K562 (cell line): ENCODE data around the gene TAF8. TPM values are rescaled to one million over a fixed set of nuclear protein-coding genes. Genes with fewer than 3 reads are reported as not detected.

Experiments used
- BRF1 ChIP-seq: IDR thresholded peaks from 3 replicates; pipeline ENCODE4 v1.6.1; 2011; ENCODE audit warnings: borderline replicate concordance, mild to moderate bottlenecking; ENCODE audit not compliant: insufficient read length; ENCODE audit errors: extremely low read depth
- CSDE1 ChIP-seq, 2 experiments: fragments of 450-650 bp; IDR thresholded peaks; 2 replicates each; pipeline ENCODE4 v1.6.1; 2016; ENCODE audit warnings: mild to moderate bottlenecking in 1 of 2
- DMBX1 ChIP-seq: fragments of 250-450 bp; sonication (Bioruptor Pico); IDR thresholded peaks from 2 replicates; pipeline ENCODE4 v1.8.0; 2022; ENCODE audit warnings: inconsistent platforms, mild to moderate bottlenecking, moderate library complexity, borderline replicate concordance
- GABPA ChIP-seq: fragments of 200-800 bp; sonication (Bioruptor generic); conservative IDR thresholded peaks from 2 replicates; pipeline ENCODE4 v1.6.1; 2016; ENCODE audit warnings: low read depth, missing genetic modification characterization, missing compliant biosample characterization
- GABPB1 ChIP-seq: sonication (generic); formaldehyde crosslinking; IDR thresholded peaks from 2 replicates; pipeline ENCODE4 v1.8.0; 2022; ENCODE audit warnings: mild to moderate bottlenecking, missing genetic modification reagents
- KDM2B ChIP-seq: fragments of 250-450 bp; sonication (Bioruptor Pico); IDR thresholded peaks from 2 replicates; pipeline ENCODE4 v1.8.0; 2021; ENCODE audit warnings: mild to moderate bottlenecking, moderate library complexity
- MEIS2 ChIP-seq: fragments of 450-650 bp; IDR thresholded peaks from 2 replicates; pipeline ENCODE4 v1.6.1; 2014; ENCODE audit warnings: mild to moderate bottlenecking; ENCODE audit not compliant: partially characterized antibody
- NFYB ChIP-seq: IDR thresholded peaks from 2 replicates; pipeline ENCODE4 v1.6.1; 2011; ENCODE audit warnings: mild to moderate bottlenecking, moderate library complexity; ENCODE audit not compliant: insufficient read length; ENCODE audit errors: extremely low read depth
- PHB ChIP-seq: fragments of 250-450 bp; sonication (Bioruptor Pico); IDR thresholded peaks from 2 replicates; pipeline ENCODE4 v1.5.0; 2021
- RBM15 ChIP-seq: fragments of 200-400 bp; formaldehyde crosslinking; IDR thresholded peaks from 2 replicates; pipeline ENCODE4 v1.6.1; 2018; ENCODE audit warnings: mild to moderate bottlenecking, low read length, moderate library complexity; ENCODE audit not compliant: insufficient read depth
- RBM22 ChIP-seq: fragments of 200-400 bp; formaldehyde crosslinking; IDR thresholded peaks from 2 replicates; pipeline ENCODE4 v1.6.1; 2018; ENCODE audit warnings: low read length, low read depth; ENCODE audit not compliant: poor library complexity, severe bottlenecking
- RFX5 ChIP-seq: IDR thresholded peaks from 2 replicates; pipeline ENCODE4 v1.6.1; 2011; ENCODE audit warnings: low read depth, mild to moderate bottlenecking, improper control_type of control experiment, low read length
- RFX7 ChIP-seq: fragments of 250-450 bp; sonication (Bioruptor Pico); IDR thresholded peaks from 2 replicates; pipeline ENCODE4 v1.5.1; 2021; ENCODE audit warnings: mild to moderate bottlenecking
- SIN3A ChIP-seq, 2 experiments: fragments of 150-350 bp in 1 of 2; IDR thresholded peaks; 2 replicates each; pipeline ENCODE4 v1.6.1; 2011 to 2016; ENCODE audit warnings: borderline replicate concordance in 2 of 2, low read depth in 2 of 2, low read length in 2 of 2, mild to moderate bottlenecking in 2 of 2, moderate library complexity in 2 of 2; ENCODE audit not compliant: control insufficient read depth in 1 of 2
- SP2 ChIP-seq: IDR thresholded peaks from 2 replicates; pipeline ENCODE4 v1.6.1; 2011; ENCODE audit warnings: mild to moderate bottlenecking, low read depth, low read length, moderate library complexity; ENCODE audit not compliant: poor library complexity, severe bottlenecking; ENCODE audit errors: extremely low read depth
- SREBF2 ChIP-seq: sonication (generic); formaldehyde crosslinking; IDR thresholded peaks from 2 replicates; pipeline ENCODE4 v1.4.0; 2020; ENCODE audit warnings: mild to moderate bottlenecking, missing genetic modification reagents
- SRSF9 ChIP-seq: fragments of 200-400 bp; formaldehyde crosslinking; IDR thresholded peaks from 2 replicates; pipeline ENCODE4 v1.6.1; 2017; ENCODE audit warnings: low read depth, low read length, borderline replicate concordance
- THRAP3 ChIP-seq: fragments of 450-650 bp; IDR thresholded peaks from 2 replicates; pipeline ENCODE4 v1.6.1; 2016; ENCODE audit warnings: mild to moderate bottlenecking, inconsistent platforms, borderline replicate concordance
- USF2 ChIP-seq: sonication (generic); formaldehyde crosslinking; IDR thresholded peaks from 2 replicates; pipeline ENCODE4 v1.5.0; 2020; ENCODE audit warnings: missing genetic modification reagents
- ZBTB7A ChIP-seq: IDR thresholded peaks from 2 replicates; pipeline ENCODE4 v1.6.1; 2011; ENCODE audit warnings: low read depth, mild to moderate bottlenecking, low read length, moderate library complexity, borderline replicate concordance; ENCODE audit not compliant: control insufficient read depth
- ZNF12 ChIP-seq: sonication (generic); formaldehyde crosslinking; IDR thresholded peaks from 2 replicates; pipeline ENCODE4 v1.4.0; 2020; ENCODE audit warnings: mild to moderate bottlenecking, missing genetic modification reagents
- ZNF583 ChIP-seq: fragments of 250-450 bp; sonication (Bioruptor Pico); IDR thresholded peaks from 2 replicates; pipeline ENCODE4 v1.4.0; 2020
- ZNF584 ChIP-seq: fragments of 200-800 bp; sonication (Bioruptor generic); IDR thresholded peaks from 2 replicates; pipeline ENCODE4 v1.6.1; 2016; ENCODE audit warnings: low read depth, mild to moderate bottlenecking, missing genetic modification characterization, missing compliant biosample characterization
- ZNF592 ChIP-seq: fragments of 450-650 bp; IDR thresholded peaks from 2 replicates; pipeline ENCODE4 v1.6.1; 2017; ENCODE audit warnings: antibody characterized with exemption, mild to moderate bottlenecking
- polyA plus RNA-seq, 8 experiments: library from polyadenylated mRNA; depleted of rRNA in 4 of 8; stranded (reverse) in 5 of 8; unstranded in 3 of 8; fragments of >200 nt; fragmentation: Nextera tagmentation in 2 of 8; fragmentation: Illumina TruSeq in 1 of 8; extraction: Ambion mirVana in 2 of 8; extraction: Trizol in 1 of 8; gene quantifications; 2 replicates each; pipeline versions ENCODE4 v1.2.1 to v1.2.3, GENCODE V29; 2011 to 2014; ENCODE audit warnings: inconsistent platforms in 1 of 8, missing spikeins in 1 of 8
- total RNA-seq, 7 experiments: library from RNA; depleted of rRNA in 6 of 7; stranded (reverse); fragments of >200 nt in 6 of 7; fragmentation: Illumina TruSeq in 2 of 7; extraction: Trizol in 2 of 7; gene quantifications; 2 replicates each; pipeline versions ENCODE4 v1.2.1 to v1.2.3, GENCODE V29; 2011 to 2021; ENCODE audit warnings: low replicate concordance in 1 of 7

Gene TAF8
- total and polyA plus RNA-seq, 9 of the 15 experiments (the other 6 are each of a cell fraction or from before 2014, with no cell fraction given): 29.4 to 84.0 (median 52.6) TPM

- TF ChIP-seq RBM15 (no peak), ZNF583 (CRISPR knock-in tag) (no peak), GABPA (tag) (no peak), SRSF9 (no peak), USF2 (CRISPR knock-in tag) (no peak), DMBX1 (CRISPR knock-in tag) (no peak), CSDE1 (IDR thresholded peaks at IDR 0.05) (no peak), RFX5 (no peak), ZNF584 (CRISPR knock-in tag) (no peak), PHB (no peak), GABPB1 (peak; percentile 59; the same call in 1 of the 2 replicates), SIN3A (IDR thresholded peaks at IDR 0.05; ENCODE audit: borderline replicate concordance in 2 of 2, control insufficient read depth in 1 of 2, low read depth in 2 of 2, low read length in 2 of 2) (peak; percentile 97 to 98), ZNF12 (CRISPR knock-in tag) (0 out of 2 replicates have a peak, but pooled peaks have one; percentile 49), THRAP3 (no peak), ZBTB7A (peak; percentile 71), ZNF592 (no peak), KDM2B (no peak), NFYB (no peak), MEIS2 (peak; percentile 71), RBM22 (no peak), BRF1 (no peak), RFX7 (no peak), SREBF2 (CRISPR knock-in tag) (no peak), SP2 (no peak)
Measured at GRCh38 chr6:42045538-42046460, 4.5 kb upstream of the TAF8 start (continued).
